ENCODE measurements around the gene PLD1.

GRCh38 chr3:171744158-171744741, 66.0 kb downstream of the PLD1 start:
- no peak for TF ChIP-seq MAX (IDR thresholded peaks at IDR 0.05)
- no peak for TF ChIP-seq CTCF (IDR thresholded peaks at IDR 0.05; ENCODE audit: low read depth, low read length, missing input control)
- TF ChIP-seq RAD21 (IDR thresholded peaks at IDR 0.05): no peak
- TF ChIP-seq ZBTB33 (IDR thresholded peaks at IDR 0.05): no peak
- TF ChIP-seq EGR1 (IDR thresholded peaks at IDR 0.05; ENCODE audit: low read depth in 2 of 2): no peak
- no peak for TF ChIP-seq ATF3 (IDR thresholded peaks at IDR 0.05)
- no peak for TF ChIP-seq REST (IDR thresholded peaks at IDR 0.05)
- TF ChIP-seq RXRA (IDR thresholded peaks at IDR 0.05): no peak
- TF ChIP-seq SP1 (IDR thresholded peaks at IDR 0.05): no peak
